Endothelial cell of umbilical vein (primary cell): ENCODE results near the gene NDC80. TPM values are rescaled to one million over a fixed set of nuclear protein-coding genes. Genes with fewer than 3 reads are reported as not detected.
A peak's percentile ranks its signal among the peaks of the same experiment; 100 is the strongest.

Source experiments
- BruUV-seq: library from RNA; stranded (reverse); fragments of 400-500 nt; replicated peaks from 2 replicates; lab custom pipeline; 2021; lab: Mats Ljungman, UMichigan
- CTCF ChIA-PET: fragments of 300-600, 350-600 bp; sonication (Branson Sonifier 250); formaldehyde crosslinking; loops from one replicate; lab custom pipeline; 2021; ENCODE audit warnings: antibody characterized with exemption, inconsistent platforms; lab: Charles Lee
- POLR2A ChIA-PET: fragments of 300-600, 350-600 bp; sonication (Branson Sonifier 250); formaldehyde crosslinking; loops from one replicate; lab custom pipeline; 2021; ENCODE audit warnings: antibody characterized with exemption, inconsistent platforms; lab: Charles Lee
- DNase-seq: peaks from one replicate; pipeline ENCODE4 v3.0.0-alpha.2; 2011; ENCODE audit warnings: low read depth, low spot score
- FAIRE-seq: peaks from 2 replicates; lab custom pipeline; 2011; peaks lifted over from hg19 to GRCh38; lab: Jason Lieb, UNC
- H2AFZ ChIP-seq: 2 replicates; pipeline ENCODE4 v1.6.0; 2012; ENCODE audit warnings: low read depth, low read length, control low read depth, inconsistent platforms
- H3K27ac ChIP-seq: 2 replicates; pipeline ENCODE4 v1.5.1; 2011; ENCODE audit warnings: low read depth, mild to moderate bottlenecking, control low read depth, low read length, moderate library complexity; ENCODE audit not compliant: insufficient read depth
- H3K27me3 ChIP-seq, 2 experiments: 2 replicates each; pipeline versions ENCODE4 v1.6.0 to v1.6.1; 2011; ENCODE audit warnings: low read length in 2 of 2, mixed read lengths in 1 of 2; ENCODE audit not compliant: control insufficient read depth in 2 of 2, insufficient read depth in 2 of 2
- H3K36me3 ChIP-seq, 2 experiments: 2 replicates in 1 of 2; 3 replicates in 1 of 2; pipeline ENCODE4 v1.5.1; 2011; ENCODE audit warnings: low read length in 2 of 2, mild to moderate bottlenecking in 1 of 2, moderate library complexity in 1 of 2; ENCODE audit not compliant: control insufficient read depth in 2 of 2, insufficient read depth in 2 of 2; ENCODE audit errors: extremely low read depth in 1 of 2
- H3K4me1 ChIP-seq: 3 replicates; pipeline ENCODE4 v1.5.1; 2011; ENCODE audit warnings: mild to moderate bottlenecking, low read length; ENCODE audit not compliant: control insufficient read depth, insufficient read depth; ENCODE audit errors: extremely low read depth
- H3K4me2 ChIP-seq: 2 replicates; pipeline ENCODE4 v1.6.1; 2011; ENCODE audit warnings: low read length, control low read depth, mixed read lengths; ENCODE audit not compliant: insufficient read depth
- H3K4me3 ChIP-seq, 3 experiments: fragments of 200-600 bp in 1 of 3; sonication (generic), shearing (Covaris generic) in 1 of 3; replicated peaks in 1 of 3; 2 replicates each; pipeline ENCODE4 v1.5.1; 2011 to 2016; ENCODE audit warnings: control low read depth in 3 of 3, low read length in 3 of 3, mild to moderate bottlenecking in 2 of 3, inconsistent platforms in 1 of 3, low read depth in 1 of 3, moderate library complexity in 1 of 3; ENCODE audit not compliant: insufficient read depth in 1 of 3
- H3K79me2 ChIP-seq: 2 replicates; pipeline ENCODE4 v1.6.0; 2012; ENCODE audit warnings: low read length, inconsistent platforms; ENCODE audit not compliant: control insufficient read depth, insufficient read depth
- H3K9ac ChIP-seq: replicated peaks from 2 replicates; pipeline ENCODE3; 2011; ENCODE audit warnings: low read length, control low read depth; ENCODE audit not compliant: insufficient read depth; ENCODE audit errors: extremely low read depth
- H3K9me1 ChIP-seq: replicated peaks from 3 replicates; pipeline ENCODE4 v1.6.0; 2011; ENCODE audit warnings: mild to moderate bottlenecking, low read length; ENCODE audit not compliant: control insufficient read depth, insufficient read depth; ENCODE audit errors: extremely low read depth
- H3K9me3 ChIP-seq: replicated peaks from 2 replicates; pipeline ENCODE4 v1.5.1; 2012; ENCODE audit warnings: low read length, inconsistent platforms; ENCODE audit not compliant: control insufficient read depth, insufficient read depth
- H4K20me1 ChIP-seq: replicated peaks from 2 replicates; pipeline ENCODE3; 2011; ENCODE audit warnings: mild to moderate bottlenecking, low read length; ENCODE audit not compliant: control insufficient read depth, insufficient read depth; ENCODE audit errors: extremely low read depth
- CTCF ChIP-seq, 2 donors: IDR thresholded peaks; 1 replicate in 1 of 2; 2 replicates in 1 of 2; pipeline ENCODE4 v1.5.1; 2011; ENCODE audit warnings: low read length in 2 of 2, mild to moderate bottlenecking in 2 of 2, moderate library complexity in 2 of 2, control low read depth in 1 of 2, inconsistent platforms in 1 of 2, low read depth in 1 of 2; ENCODE audit not compliant: insufficient read depth in 1 of 2; ENCODE audit errors: extremely low read depth in 1 of 2
- EZH2 ChIP-seq: IDR thresholded peaks from 2 replicates; pipeline ENCODE4 v1.6.1; 2012; ENCODE audit warnings: borderline replicate concordance, low read depth, mild to moderate bottlenecking, moderate library complexity, low read length, inconsistent platforms; ENCODE audit not compliant: severe bottlenecking
- FOS ChIP-seq: IDR thresholded peaks from 2 replicates; pipeline ENCODE4 v1.6.1; 2011; ENCODE audit warnings: mild to moderate bottlenecking, low read length, moderate library complexity, borderline replicate concordance; ENCODE audit not compliant: insufficient read depth
- GATA2 ChIP-seq: IDR thresholded peaks from 2 replicates; pipeline ENCODE4 v1.7.0; 2011; ENCODE audit warnings: low read depth, mild to moderate bottlenecking, moderate library complexity, mixed read lengths, low read length; ENCODE audit not compliant: insufficient read length, insufficient read depth
- JUN ChIP-seq: IDR thresholded peaks from 2 replicates; pipeline ENCODE4 v1.6.1; 2011; ENCODE audit warnings: borderline replicate concordance, low read depth; ENCODE audit not compliant: insufficient read length, insufficient read depth
- MAX ChIP-seq: IDR thresholded peaks from 2 replicates; pipeline ENCODE4 v1.6.1; 2011; ENCODE audit not compliant: insufficient read depth, insufficient read length
- MYC ChIP-seq: IDR thresholded peaks from one replicate; pipeline ENCODE4 v1.6.1; 2011; ENCODE audit warnings: mild to moderate bottlenecking, low read depth, low read length
- POLR2A ChIP-seq: IDR thresholded peaks from 2 replicates; pipeline ENCODE4 v1.6.1; 2012; ENCODE audit warnings: low read depth, mild to moderate bottlenecking, control low read depth, low read length
- POLR2AphosphoS5 ChIP-seq: IDR thresholded peaks from 2 replicates; pipeline ENCODE4 v1.6.1; 2012; ENCODE audit warnings: low read depth, mild to moderate bottlenecking, control low read depth, low read length, moderate library complexity; ENCODE audit not compliant: insufficient read depth
- dilution Hi-C: fragments of 300-500 bp; cut with MboI; formaldehyde crosslinking; loops from one replicate; pipeline ENCODE4 v1.15.0; 2019; ENCODE audit warnings: low sequenced_read_pairs; ENCODE audit not compliant: extremely low pct_ligation_motif_present
- intact Hi-C: fragments of 100-400 bp; cut with micrococcal nuclease; formaldehyde crosslinking; loops from one replicate; pipeline ENCODE4 v1.10.0; 2022
- polyA plus RNA-seq, 4 experiments: library from polyadenylated mRNA; depleted of rRNA in 3 of 4; stranded (reverse) in 3 of 4; unstranded in 1 of 4; fragments of >200 nt; gene quantifications; 2 replicates each; pipeline versions ENCODE4 v1.2.1 to v1.2.3, GENCODE V29; 2011 to 2012; ENCODE audit warnings: missing spikeins in 1 of 4
- total RNA-seq: library from RNA; stranded (reverse); gene quantifications from 2 replicates; pipeline ENCODE4 v1.2.3, GENCODE V29; 2021

NDC80 gene
- total and polyA plus RNA-seq, 2 donors (not counting 3 experiments of a cell fraction or from before 2014, with no cell fraction given), result 6.2 to 43.2 TPM

GRCh38 chr18:2606335-2606734, 35.0 kb downstream of the NDC80 start:
- Histone ChIP-seq H3K27ac (no peak overlapping the region), H3K9me1 (no peaks in the 10 kb centered on the region), H3K9ac (no peak overlapping the region), H3K79me2 (no peaks in the 10 kb centered on the region), H3K36me3 (peaks cover 0 to 8% of the 10 kb centered on the region in 2 experiments), H3K4me2 (no peak overlapping the region), H3K4me3 (no peak overlapping the region), H3K4me1 (peaks cover 4% of the 10 kb centered on the region), H3K9me3 (no peaks in the 10 kb centered on the region), H3K27me3 (no peaks in the 10 kb centered on the region), H4K20me1 (no peaks in the 10 kb centered on the region), H2AFZ (no peak overlapping the region)
- dilution Hi-C loops (no loop called here), intact Hi-C loops (loop anchor here (5.0 kb wide), 1 partner anchor 51 kb away; the partner anchor contains the start of gene SMCHD1)
- FAIRE-seq (no peak), DNase-seq (peak; percentile 30)
- no TSS peak for BruUV-seq
- TF ChIP-seq EZH2 (no peak), CTCF (IDR thresholded peaks at IDR 0.05; ENCODE audit: extremely low read depth in 1 of 2, insufficient read depth in 1 of 2, low read depth in 1 of 2, low read length in 2 of 2) (no peak), GATA2 (no peak), POLR2AphosphoS5 (no peak), MYC (no peak), POLR2A (no peak), FOS (no peak), MAX (no peak), JUN (no peak)
- CTCF ChIA-PET, result interaction anchor here (0.9 to 1.5 kb wide), 6 partner anchors 9 to 640 kb away, joined by 3 to 5 read pairs (median 4); no protein-coding TSS in a partner anchor
- POLR2A ChIA-PET, result interaction anchor here (0.6 kb wide), 1 partner anchor 69 kb away, joined by 9 read pairs; no protein-coding TSS in a partner anchor
